A204.1 (cell line): ENCODE results near the gene PAQR6.

Experiments used
- FAIRE-seq: peaks from 2 replicates; lab custom pipeline; 2012; peaks lifted over from hg19 to GRCh38; lab: Jason Lieb, UNC

PAQR6 gene

GRCh38 chr1:156247460-156248322, at the start of gene PAQR6:
Gene PAQR6, minus strand, starts transcription at chr1:156248056. Its CDS starts 1,325 bp downstream, at chr1:156246731.
- no peak for FAIRE-seq

- peak; percentile 30 for FAIRE-seq
Observed at GRCh38 chr1:156295391-156295947, 47.6 kb upstream of the PAQR6 start, which contains the start of gene GLMP. Gene GLMP, minus strand, starts transcription at chr1:156295679. Its CDS starts 34 bp downstream, at chr1:156295645.

- no peak for FAIRE-seq
Observed at GRCh38 chr1:156293895-156294294, 46.0 kb upstream of the PAQR6 start.

GRCh38 chr1:156293098-156293434, 45.2 kb upstream of the PAQR6 start:
- FAIRE-seq, result no peak

- no peak for FAIRE-seq
Observed at GRCh38 chr1:156291226-156292061, 43.6 kb upstream of the PAQR6 start.

- FAIRE-seq, result no peak
Observed at GRCh38 chr1:156289857-156290256, 42.0 kb upstream of the PAQR6 start.

GRCh38 chr1:156286061-156286460, 38.2 kb upstream of the PAQR6 start:
- no peak for FAIRE-seq

- no peak for FAIRE-seq
Observed at GRCh38 chr1:156285437-156285836, 37.6 kb upstream of the PAQR6 start.

GRCh38 chr1:156284757-156285156, 36.9 kb upstream of the PAQR6 start:
- no peak for FAIRE-seq

- FAIRE-seq, result no peak
Observed at GRCh38 chr1:156284112-156284511, 36.3 kb upstream of the PAQR6 start, which contains the start of gene TMEM79. Gene TMEM79, plus strand, starts transcription at chr1:156284325. Its CDS starts 902 bp downstream, at chr1:156285227.

- FAIRE-seq, result no peak
Observed at GRCh38 chr1:156283521-156283920, 35.7 kb upstream of the PAQR6 start.

- FAIRE-seq, result peak; percentile 84
Observed at GRCh38 chr1:156282479-156283222, 34.8 kb upstream of the PAQR6 start, which contains the start of gene SMG5. Gene SMG5, minus strand, starts transcription at chr1:156282825. Its CDS starts 145 bp downstream, at chr1:156282680.

GRCh38 chr1:156281693-156282478, 34.0 kb upstream of the PAQR6 start:
- no peak for FAIRE-seq

GRCh38 chr1:156281281-156281680, 33.4 kb upstream of the PAQR6 start:
- no peak for FAIRE-seq

- FAIRE-seq, result no peak
Observed at GRCh38 chr1:156279837-156280236, 32.0 kb upstream of the PAQR6 start.

GRCh38 chr1:156276966-156277381, 29.1 kb upstream of the PAQR6 start:
- FAIRE-seq, result no peak

- no peak for FAIRE-seq
Observed at GRCh38 chr1:156276532-156276931, 28.7 kb upstream of the PAQR6 start.

- FAIRE-seq, result no peak
Observed at GRCh38 chr1:156270314-156270713, 22.5 kb upstream of the PAQR6 start.

GRCh38 chr1:156268336-156268735, 20.5 kb upstream of the PAQR6 start:
- no peak for FAIRE-seq

GRCh38 chr1:156266051-156266450, 18.2 kb upstream of the PAQR6 start:
- no peak for FAIRE-seq

GRCh38 chr1:156263288-156263655, 15.4 kb upstream of the PAQR6 start:
- FAIRE-seq, result no peak
